H1 (cell line): ENCODE results near the gene RAB11FIP5. TPM values are rescaled to one million over a fixed set of nuclear protein-coding genes. Genes with fewer than 3 reads are reported as not detected.

Source experiments
- CTCF ChIP-seq, 3 experiments: IDR thresholded peaks; 1 replicate in 2 of 3; 2 replicates in 1 of 3; pipeline versions ENCODE4 v1.5.1 to v1.6.1; 2011; ENCODE audit warnings: low read length in 3 of 3, mild to moderate bottlenecking in 3 of 3, inconsistent platforms in 2 of 3, low read depth in 1 of 3, moderate library complexity in 1 of 3; ENCODE audit not compliant: insufficient read depth in 1 of 3; ENCODE audit errors: control extremely low read depth in 1 of 3
- KDM4A ChIP-seq: IDR thresholded peaks from one replicate; pipeline ENCODE4 v1.7.1; 2012; ENCODE audit warnings: low read depth, mild to moderate bottlenecking, moderate library complexity, low read length, inconsistent platforms; ENCODE audit not compliant: severe bottlenecking
- POU5F1 ChIP-seq: IDR thresholded peaks from 2 replicates; pipeline ENCODE4 v1.6.1; 2011; ENCODE audit warnings: low read depth, mild to moderate bottlenecking, low read length, moderate library complexity
- polyA plus RNA-seq, 7 experiments: library from polyadenylated mRNA; depleted of rRNA in 3 of 7; stranded (reverse) in 5 of 7; unstranded in 2 of 7; fragments of >200 nt in 5 of 7; fragments of 200-250 nt in 2 of 7; gene quantifications; 1 replicate in 5 of 7; 2 replicates in 1 of 7; 4 replicates in 1 of 7; pipeline versions ENCODE4 v1.2.1 to v1.2.3, GENCODE V29; 2011 to 2013; ENCODE audit warnings: missing spikeins in 2 of 7, mixed read lengths in 2 of 7
- total RNA-seq: library from RNA; stranded (reverse); fragmentation: NEBNext Ultra II Directional; extraction: Animal tissue kit (Norgen Biotek cat#: 25700); gene quantifications from 2 replicates; pipeline ENCODE4 v1.2.1, GENCODE V29; 2021

RAB11FIP5 gene
- total and polyA plus RNA-seq, 2 of the 8 experiments (the other 6 are each of a cell fraction or from before 2014, with no cell fraction given) = 6.3 to 17.0 TPM

- TF ChIP-seq CTCF (IDR thresholded peaks at IDR 0.05; ENCODE audit: control extremely low read depth in 1 of 3, insufficient read depth in 1 of 3, low read depth in 1 of 3, low read length in 3 of 3) = no peak
- no peak for TF ChIP-seq POU5F1
- no peak for TF ChIP-seq KDM4A
Measured at GRCh38 chr2:73072416-73072815, 40.3 kb downstream of the RAB11FIP5 start (continued).
